GM18526 (cell line): ENCODE results near the gene DBNL.

ENCODE experiments used
- POLR2A ChIP-seq: IDR thresholded peaks from 3 replicates; pipeline ENCODE4 v1.6.1; 2011; ENCODE audit not compliant: insufficient read length; ENCODE audit errors: extremely low read depth

Gene DBNL

GRCh38 chr7:44093102-44093641 is 48.7 kb downstream of the DBNL start:
- TF ChIP-seq POLR2A, result no peak

GRCh38 chr7:44094365-44094764 is 49.9 kb downstream of the DBNL start:
- TF ChIP-seq POLR2A, result no peak

- TF ChIP-seq POLR2A, result no peak
Observed at GRCh38 chr7:44094883-44095592, 50.5 kb downstream of the DBNL start.

- no peak for TF ChIP-seq POLR2A
Observed at GRCh38 chr7:44095781-44096180, 51.3 kb downstream of the DBNL start.

GRCh38 chr7:44096326-44096881 is 51.9 kb downstream of the DBNL start:
- no peak for TF ChIP-seq POLR2A

GRCh38 chr7:44097064-44097932 is 52.8 kb downstream of the DBNL start:
- no peak for TF ChIP-seq POLR2A

GRCh38 chr7:44098092-44099068 is 53.9 kb downstream of the DBNL start:
- no peak for TF ChIP-seq POLR2A

GRCh38 chr7:44099669-44100068 is 55.2 kb downstream of the DBNL start:
- TF ChIP-seq POLR2A, result no peak

- no peak for TF ChIP-seq POLR2A
Observed at GRCh38 chr7:44100458-44101302, 56.2 kb downstream of the DBNL start.

- no peak for TF ChIP-seq POLR2A
Observed at GRCh38 chr7:44101303-44101965, 56.9 kb downstream of the DBNL start.

GRCh38 chr7:44101966-44102845 is 57.7 kb downstream of the DBNL start:
- no peak for TF ChIP-seq POLR2A

GRCh38 chr7:44102846-44103565 is 58.5 kb downstream of the DBNL start:
- no peak for TF ChIP-seq POLR2A
